ENCODE measurements around the gene WDR76.
"Not testable (repeated sequence)": the region's sequence is repeated elsewhere in the genome, so short reads cannot be mapped to it uniquely, and the experiment has no call there.

WDR76 gene

GRCh38 chr15:43832485-43832884, 5.7 kb downstream of the WDR76 start:
- ChIA-PET CTCF (interaction anchor here (0.6 kb wide), 1 partner anchor 1021 kb away, joined by 5 read pairs; no protein-coding TSS in a partner anchor), POLR2A (interaction anchor here (0.9 to 1.8 kb wide), 2 partner anchors 23 to 32 kb away, joined by 4 to 6 read pairs; partner anchors contain the start of genes HYPK and SERINC4)
- 0 out of 2 replicates have a peak, but pooled peaks have one; percentile 31 for TF ChIP-seq ZNF384 (IDR thresholded peaks at IDR 0.05)
- not testable (repeated sequence) for DNase-seq (ENCODE audit: extremely low spot score)

GRCh38 chr15:43845421-43845820, 18.6 kb downstream of the WDR76 start:
- DNase-seq (ENCODE audit: extremely low spot score) = no peak
- CTCF ChIA-PET = no interaction called here
- POLR2A ChIA-PET = no interaction called here
- TF ChIP-seq ELF4 (IDR thresholded peaks at IDR 0.05) (no peak), FOXK2 (IDR thresholded peaks at IDR 0.05) (no peak), SP1 (IDR thresholded peaks at IDR 0.05) (no peak), ARNT (IDR thresholded peaks at IDR 0.05) (no peak), SUZ12 (IDR thresholded peaks at IDR 0.05) (no peak), NFRKB (IDR thresholded peaks at IDR 0.05) (no peak), LEF1 (IDR thresholded peaks at IDR 0.05; ENCODE audit: borderline replicate concordance) (no peak), TARDBP (IDR thresholded peaks at IDR 0.05) (no peak), ZNF384 (IDR thresholded peaks at IDR 0.05) (no peak)

GRCh38 chr15:43851251-43851650, 24.4 kb downstream of the WDR76 start:
- TF ChIP-seq ARNT (IDR thresholded peaks at IDR 0.05) = no peak
- TF ChIP-seq SP1 (IDR thresholded peaks at IDR 0.05) = no peak
- TF ChIP-seq FOXM1 (IDR thresholded peaks at IDR 0.05; ENCODE audit: borderline replicate concordance) = no peak
- no peak for TF ChIP-seq LEF1 (IDR thresholded peaks at IDR 0.05; ENCODE audit: borderline replicate concordance)
- POLR2A ChIA-PET = no interaction called here
- CTCF ChIA-PET = interaction anchor here (0.6 kb wide), 1 partner anchor 369 kb away, joined by 3 read pairs; no protein-coding TSS in a partner anchor
- DNase-seq (ENCODE audit: extremely low spot score) = no peak

- TF ChIP-seq ZNF384 (IDR thresholded peaks at IDR 0.05) = no peak
- TF ChIP-seq SUZ12 (IDR thresholded peaks at IDR 0.05) = no peak
- no peak for TF ChIP-seq FOXM1 (IDR thresholded peaks at IDR 0.05; ENCODE audit: borderline replicate concordance)
- no peak for TF ChIP-seq CTBP1 (IDR thresholded peaks at IDR 0.05; ENCODE audit: borderline replicate concordance)
- TF ChIP-seq SP1 (IDR thresholded peaks at IDR 0.05) = no peak
- no peak for TF ChIP-seq FOXA1 (IDR thresholded peaks at IDR 0.05)
- no peak for TF ChIP-seq LEF1 (IDR thresholded peaks at IDR 0.05; ENCODE audit: borderline replicate concordance)
- no peak for TF ChIP-seq HDGF (IDR thresholded peaks at IDR 0.05; ENCODE audit: borderline replicate concordance)
- TF ChIP-seq FOXK2 (IDR thresholded peaks at IDR 0.05) = no peak
- no peak for TF ChIP-seq ARNT (IDR thresholded peaks at IDR 0.05)
- TF ChIP-seq L3MBTL2 (conservative IDR thresholded peaks at IDR 0.05) = no peak
- TF ChIP-seq BHLHE40 (IDR thresholded peaks at IDR 0.05; ENCODE audit: borderline replicate concordance) = no peak
- TF ChIP-seq ELF4 (IDR thresholded peaks at IDR 0.05) = no peak
- no peak for TF ChIP-seq TARDBP (IDR thresholded peaks at IDR 0.05)
- TF ChIP-seq PKNOX1 (IDR thresholded peaks at IDR 0.05) = no peak
- no peak for TF ChIP-seq NFRKB (IDR thresholded peaks at IDR 0.05)
- ChIA-PET CTCF (no interaction called here), POLR2A (no interaction called here)
- DNase-seq (ENCODE audit: extremely low spot score) = no peak
Observed at GRCh38 chr15:43852607-43853006, 25.8 kb downstream of the WDR76 start.

GRCh38 chr15:43854801-43855200, 28.0 kb downstream of the WDR76 start:
- CTCF ChIA-PET = no interaction called here
- TF ChIP-seq ZNF384 (IDR thresholded peaks at IDR 0.05) = no peak
- no peak for TF ChIP-seq LEF1 (IDR thresholded peaks at IDR 0.05; ENCODE audit: borderline replicate concordance)
- TF ChIP-seq FOXA1 (IDR thresholded peaks at IDR 0.05) = no peak
- no peak for TF ChIP-seq FOXK2 (IDR thresholded peaks at IDR 0.05)
- no peak for TF ChIP-seq TARDBP (IDR thresholded peaks at IDR 0.05)
- TF ChIP-seq CTBP1 (IDR thresholded peaks at IDR 0.05; ENCODE audit: borderline replicate concordance) = no peak
- TF ChIP-seq SP1 (IDR thresholded peaks at IDR 0.05) = no peak
- no peak for TF ChIP-seq ARNT (IDR thresholded peaks at IDR 0.05)
- TF ChIP-seq PKNOX1 (IDR thresholded peaks at IDR 0.05) = no peak
- no peak for TF ChIP-seq L3MBTL2 (conservative IDR thresholded peaks at IDR 0.05)
- no peak for TF ChIP-seq ELF4 (IDR thresholded peaks at IDR 0.05)
- TF ChIP-seq SUZ12 (IDR thresholded peaks at IDR 0.05) = no peak
- TF ChIP-seq FOXM1 (IDR thresholded peaks at IDR 0.05; ENCODE audit: borderline replicate concordance) = no peak
- TF ChIP-seq NFRKB (IDR thresholded peaks at IDR 0.05) = no peak
- no peak for TF ChIP-seq BHLHE40 (IDR thresholded peaks at IDR 0.05; ENCODE audit: borderline replicate concordance)
- TF ChIP-seq HDGF (IDR thresholded peaks at IDR 0.05; ENCODE audit: borderline replicate concordance) = no peak
- DNase-seq (ENCODE audit: extremely low spot score) = no peak
- POLR2A ChIA-PET = no interaction called here

GRCh38 chr15:43859546-43859945, 32.7 kb downstream of the WDR76 start:
- ChIA-PET POLR2A (interaction anchor here (1.0 kb wide), 1 partner anchor 26 kb away, joined by 3 read pairs; no protein-coding TSS in a partner anchor), CTCF (no interaction called here)
- DNase-seq (ENCODE audit: extremely low spot score) = no peak
- no peak for TF ChIP-seq CTBP1 (IDR thresholded peaks at IDR 0.05; ENCODE audit: borderline replicate concordance)
- no peak for TF ChIP-seq HDGF (IDR thresholded peaks at IDR 0.05; ENCODE audit: borderline replicate concordance)
- no peak for TF ChIP-seq TARDBP (IDR thresholded peaks at IDR 0.05)
- no peak for TF ChIP-seq FOXK2 (IDR thresholded peaks at IDR 0.05)
- no peak for TF ChIP-seq ELF4 (IDR thresholded peaks at IDR 0.05)
- TF ChIP-seq FOXM1 (IDR thresholded peaks at IDR 0.05; ENCODE audit: borderline replicate concordance) = no peak
- no peak for TF ChIP-seq NFRKB (IDR thresholded peaks at IDR 0.05)
- no peak for TF ChIP-seq ARNT (IDR thresholded peaks at IDR 0.05)
- TF ChIP-seq L3MBTL2 (conservative IDR thresholded peaks at IDR 0.05) = no peak
- TF ChIP-seq BHLHE40 (IDR thresholded peaks at IDR 0.05; ENCODE audit: borderline replicate concordance) = no peak
- no peak for TF ChIP-seq LEF1 (IDR thresholded peaks at IDR 0.05; ENCODE audit: borderline replicate concordance)
- no peak for TF ChIP-seq PKNOX1 (IDR thresholded peaks at IDR 0.05)
- no peak for TF ChIP-seq FOXA1 (IDR thresholded peaks at IDR 0.05)
- TF ChIP-seq SUZ12 (IDR thresholded peaks at IDR 0.05) = no peak
- no peak for TF ChIP-seq ZNF384 (IDR thresholded peaks at IDR 0.05)

GRCh38 chr15:43866636-43867035, 39.8 kb downstream of the WDR76 start:
- DNase-seq (ENCODE audit: extremely low spot score); POLR2A ChIA-PET; CTCF ChIA-PET: not testable (repeated sequence)
